Effector memory CD8-positive, alpha-beta T cell (primary cell): ENCODE results near the gene HSPB9.

Experiments
- ATAC-seq: fragments of 150-1000 bp; cut with Tn5 transposase; replicated peaks from 2 replicates; pipeline ENCODE4 v1.10.0; 2021; ENCODE audit warnings: mild to moderate bottlenecking, moderate library complexity
- DNase-seq, 3 experiments: peaks; one replicate each; pipeline ENCODE4 v3.0.0; 2021
- H3K27ac Mint-ChIP-seq, 2 donors: one replicate each; pipeline ENCODE4 v1.8.0; 2022; ENCODE audit warnings: mild to moderate bottlenecking in 2 of 2, mixed read lengths in 2 of 2, moderate library complexity in 2 of 2
- H3K27me3 Mint-ChIP-seq, 2 donors: one replicate each; pipeline ENCODE4 v1.8.0; 2022; ENCODE audit warnings: mixed read lengths in 2 of 2
- H3K36me3 Mint-ChIP-seq: one replicate; pipeline ENCODE4 v1.8.0; 2022; ENCODE audit warnings: mild to moderate bottlenecking, moderate library complexity, mixed read lengths; ENCODE audit not compliant: insufficient read depth
- H3K4me1 Mint-ChIP-seq, 2 donors: one replicate each; pipeline ENCODE4 v1.8.0; 2022; ENCODE audit warnings: low read depth in 2 of 2, mixed read lengths in 2 of 2
- H3K4me3 Mint-ChIP-seq, 2 donors: one replicate each; pipeline ENCODE4 v1.8.0; 2022; ENCODE audit warnings: mild to moderate bottlenecking in 2 of 2, mixed read lengths in 2 of 2, moderate library complexity in 2 of 2
- H3K9me3 Mint-ChIP-seq, 2 donors: one replicate each; pipeline ENCODE4 v1.8.0; 2022; ENCODE audit warnings: mixed read lengths in 2 of 2

The HSPB9 gene

DNA sequence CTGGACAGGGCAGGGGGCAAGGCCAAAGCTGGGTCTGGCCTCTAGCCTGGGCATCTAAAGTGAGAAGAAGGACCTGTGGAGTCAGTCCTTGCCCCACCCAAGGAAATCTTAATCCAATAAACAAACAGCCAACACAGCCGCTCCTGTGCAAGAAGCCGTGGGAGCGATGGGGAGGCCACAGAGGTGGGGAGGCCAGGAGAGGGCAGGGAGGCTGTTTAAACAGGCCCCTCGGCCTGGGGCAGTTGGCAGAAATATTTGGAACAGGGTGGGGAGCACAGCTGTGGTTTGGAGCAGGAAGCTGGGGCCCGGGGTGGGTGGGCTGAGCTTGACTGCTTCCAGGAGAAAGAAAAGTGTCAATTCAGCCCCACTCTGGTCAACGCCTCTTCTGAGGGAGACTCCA is 29.7 kb upstream of the HSPB9 start:
- Mint-ChIP-seq H3K27me3 (peaks cover 25 to 74% of the 10 kb centered on the region in 2 donors), H3K4me1 (peaks cover 2 to 3% of the 10 kb centered on the region in 2 donors), H3K27ac (no peak overlapping the region), H3K9me3 (no peaks in the 10 kb centered on the region), H3K4me3 (no peak overlapping the region), H3K36me3 (peaks cover 3% of the 10 kb centered on the region)
- ATAC-seq (no peak), DNase-seq (no peak)

GRCh38 chr17:42094375-42095069 is 28.1 kb upstream of the HSPB9 start:
- Mint-ChIP-seq H3K27me3 (peaks cover 19 to 65% of the 10 kb centered on the region in 2 donors), H3K9me3 (no peaks in the 10 kb centered on the region), H3K36me3 (peaks cover 3% of the 10 kb centered on the region), H3K27ac (no peak overlapping the region), H3K4me1 (peaks cover 4% of the 10 kb centered on the region in 2 donors), H3K4me3 (no peak overlapping the region)
- ATAC-seq (no peak), DNase-seq (no peak)

DNA sequence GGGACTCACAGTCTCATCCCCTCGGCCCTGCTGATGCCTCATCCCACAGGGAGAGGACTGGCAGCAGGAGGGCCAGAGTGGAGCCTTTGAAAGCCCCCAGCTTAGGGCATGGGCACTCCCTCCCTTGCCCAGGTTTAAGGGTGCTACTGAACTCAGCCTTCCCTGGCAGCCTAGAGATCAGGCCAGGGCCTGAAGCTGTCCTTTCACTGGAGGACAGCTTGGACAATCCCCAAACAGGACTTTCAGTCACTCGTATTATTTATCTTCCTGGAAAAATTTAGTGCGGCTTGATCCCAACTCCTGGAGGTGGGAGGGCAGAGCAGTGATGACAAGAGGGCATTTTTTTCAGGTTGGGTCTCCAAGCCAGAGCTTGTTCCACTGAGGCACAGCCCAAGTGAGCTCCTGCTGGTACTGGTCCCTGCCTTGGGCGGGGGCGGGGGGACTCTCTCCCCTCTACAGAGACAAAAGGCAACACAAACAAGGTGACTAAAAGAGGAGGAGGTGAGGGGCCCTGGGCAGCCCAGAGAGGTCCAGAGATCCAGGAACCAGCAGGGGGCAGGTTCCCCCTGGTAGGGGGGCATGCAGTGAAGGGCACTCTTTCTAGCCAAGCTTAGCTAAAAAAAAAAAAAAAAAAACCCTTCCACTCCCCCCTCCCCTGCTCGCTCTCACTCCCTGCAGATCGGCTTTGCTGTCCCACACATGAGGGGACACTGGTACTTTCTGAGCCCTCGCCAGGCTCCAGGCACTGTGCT is 26.1 kb upstream of the HSPB9 start:
- no peak overlapping the region for H3K4me3 Mint-ChIP-seq
- peaks cover 3% of the 10 kb centered on the region for H3K36me3 Mint-ChIP-seq
- H3K27ac Mint-ChIP-seq = no peak overlapping the region
- DNase-seq (no peak), ATAC-seq (no peak)
- H3K4me1 Mint-ChIP-seq = peaks cover 4 to 6% of the 10 kb centered on the region in 2 donors
- peaks cover 12 to 52% of the 10 kb centered on the region in 2 donors for H3K27me3 Mint-ChIP-seq
- no peaks in the 10 kb centered on the region for H3K9me3 Mint-ChIP-seq

DNA sequence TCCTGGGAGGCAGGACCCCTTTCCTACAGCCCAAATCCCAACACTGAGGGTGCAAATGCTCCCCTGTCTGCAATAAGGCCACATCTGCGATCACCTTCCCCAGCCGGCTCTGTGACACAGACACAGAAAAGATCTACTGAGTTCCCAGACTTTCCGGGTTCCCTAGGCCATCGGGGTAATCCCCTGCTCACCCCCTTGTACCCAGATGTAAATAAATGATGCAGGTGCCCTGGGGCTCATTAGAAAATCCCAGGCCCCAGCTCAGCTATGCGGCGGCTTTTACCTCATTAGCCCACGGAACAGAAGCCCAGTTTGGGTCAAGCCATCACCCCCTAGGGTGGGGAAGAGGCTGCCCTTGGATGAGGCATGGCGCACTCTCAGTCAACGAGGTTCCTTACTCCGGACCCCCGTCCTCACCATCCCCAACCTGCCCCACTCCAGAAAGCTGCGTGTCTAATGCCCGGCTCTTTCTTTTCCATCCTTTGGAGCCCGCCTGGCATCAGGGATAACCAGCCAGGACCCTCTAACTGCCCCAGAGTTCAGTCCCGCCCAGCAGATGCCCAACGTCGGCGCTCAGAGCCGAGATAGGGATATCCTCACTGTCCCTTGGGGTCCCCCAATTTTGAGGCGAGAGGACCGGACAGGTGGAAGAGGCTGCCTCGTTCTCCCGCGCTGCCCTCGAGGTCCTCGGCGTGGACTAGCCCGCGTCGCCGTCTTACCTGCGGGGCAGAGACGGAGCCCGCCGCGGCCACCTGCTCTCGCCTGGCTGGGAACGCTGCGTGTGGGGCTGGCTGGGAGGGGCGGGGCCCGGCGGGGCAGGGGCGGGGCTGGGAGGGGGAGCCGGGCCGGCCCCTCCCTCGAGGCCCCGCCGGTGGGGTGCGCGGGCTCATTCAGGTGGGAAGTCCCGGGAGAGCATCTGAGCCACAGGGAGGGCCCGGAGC is 24.6 kb upstream of the HSPB9 start, which contains the start of gene ZNF385C:
ZNF385C (minus strand) TSS at position 783 of the 941 bp plus-strand sequence. CDS start 35,417 bp downstream, outside the sequence.
- Mint-ChIP-seq H3K9me3 (no peaks in the 10 kb centered on the region), H3K4me1 (peaks cover 4 to 8% of the 10 kb centered on the region in 2 donors), H3K27ac (peak within 1 kb of the TSS; percentile 15 to 20), H3K4me3 (peak within 1 kb of the TSS; percentile 24 to 58), H3K36me3 (peaks cover 3% of the 10 kb centered on the region), H3K27me3 (peaks cover 12 to 38% of the 10 kb centered on the region in 2 donors)
- ATAC-seq = peak; percentile 75
- DNase-seq = no peak

DNA sequence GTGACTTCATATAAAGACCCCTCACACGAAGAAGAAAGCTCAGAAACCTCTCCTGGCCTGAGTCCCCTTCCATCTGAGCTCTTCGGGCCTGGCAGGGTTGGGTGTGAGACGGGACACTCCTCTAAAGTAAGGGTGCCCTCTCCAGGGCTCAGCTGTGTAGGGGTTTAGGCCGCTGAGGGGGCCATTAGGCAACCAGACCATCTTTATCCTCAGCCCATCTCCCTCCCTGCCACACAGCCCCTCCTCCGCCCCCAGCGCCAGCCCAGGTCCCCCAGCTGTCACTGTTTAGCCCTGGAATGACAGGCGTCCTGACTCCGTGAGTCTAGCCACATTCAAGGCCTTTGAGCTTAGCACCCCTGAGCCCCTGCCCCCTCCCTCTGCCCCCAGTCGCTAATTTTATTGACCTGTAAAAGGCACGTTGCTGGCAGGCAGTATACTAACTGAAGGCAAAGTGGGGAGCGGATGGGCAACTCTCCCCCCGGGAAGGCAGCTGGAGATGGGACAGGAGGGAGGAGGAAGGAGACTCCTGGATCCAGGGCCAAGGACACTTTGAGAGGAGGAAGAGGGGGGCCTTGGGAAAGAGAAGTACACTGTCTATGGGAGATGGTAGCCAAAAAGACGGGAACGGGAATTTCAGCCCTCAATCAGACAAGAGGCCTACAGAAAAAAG is 23.7 kb upstream of the HSPB9 start:
- Mint-ChIP-seq H3K9me3 (no peaks in the 10 kb centered on the region), H3K27me3 (peaks cover 12 to 33% of the 10 kb centered on the region in 2 donors), H3K4me3 (no peak overlapping the region), H3K4me1 (peaks cover 4 to 8% of the 10 kb centered on the region in 2 donors), H3K27ac (peak overlapping the region in 1 of 2 donors; percentile 20), H3K36me3 (peaks cover 3% of the 10 kb centered on the region)
- DNase-seq (no peak), ATAC-seq (peak; percentile 17)

GRCh38 chr17:42101513-42102292 is 20.9 kb upstream of the HSPB9 start:
- peaks cover 12 to 16% of the 10 kb centered on the region in 2 donors for H3K27me3 Mint-ChIP-seq
- no peaks in the 10 kb centered on the region for H3K9me3 Mint-ChIP-seq
- DNase-seq = peak; percentile 50 to 58 (median 56)
- H3K27ac Mint-ChIP-seq = peak overlapping the region in 1 of 2 donors; percentile 13
- ATAC-seq = peak; percentile 61
- H3K4me1 Mint-ChIP-seq = peaks cover 4 to 8% of the 10 kb centered on the region in 2 donors
- peaks cover 2% of the 10 kb centered on the region for H3K36me3 Mint-ChIP-seq
- no peak overlapping the region for H3K4me3 Mint-ChIP-seq

GRCh38 chr17:42103221-42103954 is 19.2 kb upstream of the HSPB9 start:
- Mint-ChIP-seq H3K4me3 (no peak overlapping the region), H3K36me3 (peaks cover 10% of the 10 kb centered on the region), H3K27me3 (no peaks in the 10 kb centered on the region), H3K27ac (no peak overlapping the region), H3K4me1 (peaks cover 6 to 9% of the 10 kb centered on the region in 2 donors), H3K9me3 (no peaks in the 10 kb centered on the region)
- ATAC-seq (no peak), DNase-seq (no peak)

DNA sequence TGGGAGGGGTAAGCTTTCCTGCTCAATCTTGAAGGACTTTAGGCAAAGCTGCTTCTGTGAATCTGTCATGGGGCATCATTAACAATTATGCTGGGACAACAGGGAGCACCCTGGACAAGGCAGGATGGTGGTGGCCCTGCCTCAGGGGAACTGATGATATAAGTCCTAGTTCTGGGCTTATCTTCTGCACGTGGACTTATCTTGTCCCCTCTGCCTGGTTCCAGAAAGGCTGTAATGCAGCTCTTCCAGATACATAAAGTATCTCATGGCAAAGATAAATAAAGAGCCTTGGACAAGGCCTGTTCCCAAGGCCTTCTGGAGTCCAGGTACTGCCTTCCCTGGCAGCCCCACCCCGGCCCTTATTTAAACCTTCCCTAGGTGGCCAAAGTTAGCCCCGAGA is 18.3 kb upstream of the HSPB9 start:
- Mint-ChIP-seq H3K27ac (no peak overlapping the region), H3K4me1 (peaks cover 6 to 12% of the 10 kb centered on the region in 2 donors), H3K4me3 (no peak overlapping the region), H3K9me3 (no peaks in the 10 kb centered on the region), H3K36me3 (peaks cover 17% of the 10 kb centered on the region), H3K27me3 (no peaks in the 10 kb centered on the region)
- DNase-seq = no peak
- ATAC-seq = no peak

DNA sequence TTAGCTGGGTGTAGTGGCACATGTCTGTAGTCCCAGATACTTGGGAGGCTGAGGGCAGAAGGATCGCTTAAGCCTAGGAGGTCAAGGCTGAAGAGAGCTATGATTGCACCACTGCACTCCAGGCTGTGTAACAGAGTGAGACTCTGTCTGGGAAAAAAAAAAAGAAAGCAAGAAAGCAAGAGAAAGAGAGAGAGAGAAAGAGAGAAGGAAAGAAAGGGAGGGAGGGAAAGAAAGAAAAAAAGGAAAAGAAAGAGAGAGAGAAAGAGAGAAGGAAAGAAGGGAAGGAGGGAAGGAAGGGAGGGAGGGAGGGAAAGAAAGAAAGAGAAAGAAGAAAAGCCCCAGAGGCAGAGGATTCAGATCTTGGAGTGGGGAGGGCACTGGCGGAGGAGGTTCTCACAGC is 16.6 kb upstream of the HSPB9 start:
- DNase-seq (no peak), ATAC-seq (no peak)
- Mint-ChIP-seq H3K27me3 (no peaks in the 10 kb centered on the region), H3K9me3 (no peaks in the 10 kb centered on the region), H3K27ac (peak overlapping the region in 1 of 2 donors; percentile 17), H3K4me1 (peaks cover 12 to 20% of the 10 kb centered on the region in 2 donors), H3K36me3 (peaks cover 25% of the 10 kb centered on the region), H3K4me3 (no peak overlapping the region)

DNA sequence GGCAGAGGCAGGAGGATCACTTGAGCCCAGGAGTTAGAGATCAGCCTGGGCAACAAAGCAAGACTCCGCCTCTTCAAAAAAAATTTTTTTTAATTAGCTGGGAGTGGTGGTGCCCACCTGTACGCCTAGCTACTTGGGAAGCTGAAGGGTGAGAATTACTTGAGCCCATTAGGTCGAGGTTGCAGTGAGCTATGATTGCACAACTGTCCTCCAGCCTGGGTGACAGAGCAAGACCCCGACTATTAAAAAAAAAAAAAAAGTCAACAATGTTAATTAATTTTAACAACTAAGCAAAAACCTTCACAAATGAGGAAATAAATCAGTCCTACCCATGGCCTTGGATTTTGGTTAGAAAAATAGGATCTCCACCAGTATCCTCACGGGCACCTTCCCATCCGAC is 15.5 kb upstream of the HSPB9 start:
- peaks cover 25% of the 10 kb centered on the region for H3K36me3 Mint-ChIP-seq
- no peak overlapping the region for H3K27ac Mint-ChIP-seq
- DNase-seq = no peak
- H3K4me1 Mint-ChIP-seq = peaks cover 15 to 26% of the 10 kb centered on the region in 2 donors
- H3K4me3 Mint-ChIP-seq = peak overlapping the region in 1 of 2 donors; percentile 50
- no peaks in the 10 kb centered on the region for H3K9me3 Mint-ChIP-seq
- no peak for ATAC-seq
- no peaks in the 10 kb centered on the region for H3K27me3 Mint-ChIP-seq

GRCh38 chr17:42107597-42108576 is 14.7 kb upstream of the HSPB9 start:
- DNase-seq = peak; percentile 78 to 84 (median 84)
- peaks cover 19 to 31% of the 10 kb centered on the region in 2 donors for H3K4me1 Mint-ChIP-seq
- H3K4me3 Mint-ChIP-seq = peak overlapping the region; percentile 18 to 50
- no peaks in the 10 kb centered on the region for H3K27me3 Mint-ChIP-seq
- H3K36me3 Mint-ChIP-seq = peaks cover 25% of the 10 kb centered on the region
- peak; percentile 73 for ATAC-seq
- H3K27ac Mint-ChIP-seq = peak overlapping the region in 1 of 2 donors; percentile 41
- no peaks in the 10 kb centered on the region for H3K9me3 Mint-ChIP-seq
